Ascending aorta (tissue), 2 donors: ENCODE measurements around the gene CHRNA9. TPM values are rescaled to one million over a fixed set of nuclear protein-coding genes. Genes with fewer than 3 reads are reported as not detected.

Source experiments
- DNase-seq, 2 donors: peaks; one replicate each; pipeline ENCODE4 v3.0.0-alpha.2; 2019; ENCODE audit warnings: low spot score in 2 of 2
- H3K27ac ChIP-seq, 2 donors: fragments of 200-600 bp; sonication (generic); one replicate each; pipeline ENCODE4 v1.5.1; 2016 to 2017; ENCODE audit warnings: mild to moderate bottlenecking in 1 of 2
- H3K27me3 ChIP-seq: fragments of 200-600 bp; sonication (generic); one replicate; pipeline ENCODE4 v1.5.1; 2017
- H3K36me3 ChIP-seq, 2 donors: fragments of 200-600 bp; sonication (generic); one replicate each; pipeline ENCODE4 v1.5.1; 2016
- H3K4me1 ChIP-seq, 2 donors: fragments of 200-600 bp; sonication (generic); one replicate each; pipeline ENCODE4 v1.5.1; 2016 to 2017; ENCODE audit warnings: mild to moderate bottlenecking in 1 of 2
- H3K4me3 ChIP-seq, 2 donors: fragments of 200-600 bp; sonication (generic); one replicate each; pipeline ENCODE4 v1.5.1; 2016 to 2017; ENCODE audit warnings: mild to moderate bottlenecking in 1 of 2
- H3K9me3 ChIP-seq, 2 donors: fragments of 200-600 bp; sonication (generic); one replicate each; pipeline ENCODE4 v1.5.1; 2016
- intact Hi-C: fragments of 100-400 bp; cut with DNase I; formaldehyde crosslinking; loops from one replicate; pipeline ENCODE4 v1.15.1; 2023
- total RNA-seq: library from RNA; depleted of rRNA; stranded (reverse); fragments of >200 nt; gene quantifications from one replicate; pipeline ENCODE4 v1.1.0, GENCODE V29; 2016
- TF ChIP-seq, protein P1 (sequence below), 3 experiments: fragments of 200-600 bp in 2 of 3; fragments of 450-650 bp in 1 of 3; sonication (generic) in 2 of 3; IDR thresholded peaks; one replicate each; pipeline ENCODE4 v1.5.1; 2016 to 2019; ENCODE audit warnings: antibody characterized with exemption in 3 of 3, mild to moderate bottlenecking in 1 of 3, moderate library complexity in 1 of 3

The CHRNA9 gene
- total RNA-seq, 1 donor from 2014 or later, result not detected

DNA sequence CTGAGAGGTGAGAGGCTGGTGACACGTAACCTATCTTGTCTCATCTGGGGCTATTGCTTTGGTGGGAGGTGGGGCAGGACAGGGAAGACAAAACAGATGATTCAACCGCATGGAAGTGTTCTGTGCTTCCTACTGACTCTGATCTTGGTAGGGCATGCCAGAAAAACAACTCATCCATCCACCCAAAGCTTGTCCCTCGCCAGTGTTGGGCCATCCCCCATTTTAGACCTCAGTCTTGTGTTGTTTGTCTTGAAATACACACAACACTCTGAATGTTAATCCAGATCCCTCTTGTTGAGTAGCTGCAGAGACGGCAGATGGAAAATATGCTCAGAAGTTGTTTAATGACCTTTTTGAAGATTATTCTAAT lies 377 bp downstream of the CHRNA9 start:
- DNase-seq, result no peak
- Histone ChIP-seq H3K9me3 (no peaks in the 10 kb centered on the region), H3K27ac (no peak overlapping the region), H3K4me1 (no peaks in the 10 kb centered on the region), H3K36me3 (no peaks in the 10 kb centered on the region), H3K27me3 (no peaks in the 10 kb centered on the region), H3K4me3 (no peak overlapping the region)
- TF ChIP-seq, protein P1, sequence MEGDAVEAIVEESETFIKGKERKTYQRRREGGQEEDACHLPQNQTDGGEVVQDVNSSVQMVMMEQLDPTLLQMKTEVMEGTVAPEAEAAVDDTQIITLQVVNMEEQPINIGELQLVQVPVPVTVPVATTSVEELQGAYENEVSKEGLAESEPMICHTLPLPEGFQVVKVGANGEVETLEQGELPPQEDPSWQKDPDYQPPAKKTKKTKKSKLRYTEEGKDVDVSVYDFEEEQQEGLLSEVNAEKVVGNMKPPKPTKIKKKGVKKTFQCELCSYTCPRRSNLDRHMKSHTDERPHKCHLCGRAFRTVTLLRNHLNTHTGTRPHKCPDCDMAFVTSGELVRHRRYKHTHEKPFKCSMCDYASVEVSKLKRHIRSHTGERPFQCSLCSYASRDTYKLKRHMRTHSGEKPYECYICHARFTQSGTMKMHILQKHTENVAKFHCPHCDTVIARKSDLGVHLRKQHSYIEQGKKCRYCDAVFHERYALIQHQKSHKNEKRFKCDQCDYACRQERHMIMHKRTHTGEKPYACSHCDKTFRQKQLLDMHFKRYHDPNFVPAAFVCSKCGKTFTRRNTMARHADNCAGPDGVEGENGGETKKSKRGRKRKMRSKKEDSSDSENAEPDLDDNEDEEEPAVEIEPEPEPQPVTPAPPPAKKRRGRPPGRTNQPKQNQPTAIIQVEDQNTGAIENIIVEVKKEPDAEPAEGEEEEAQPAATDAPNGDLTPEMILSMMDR (IDR thresholded peaks at IDR 0.05), result no peak
- intact Hi-C loops, result no loop called here

DNA sequence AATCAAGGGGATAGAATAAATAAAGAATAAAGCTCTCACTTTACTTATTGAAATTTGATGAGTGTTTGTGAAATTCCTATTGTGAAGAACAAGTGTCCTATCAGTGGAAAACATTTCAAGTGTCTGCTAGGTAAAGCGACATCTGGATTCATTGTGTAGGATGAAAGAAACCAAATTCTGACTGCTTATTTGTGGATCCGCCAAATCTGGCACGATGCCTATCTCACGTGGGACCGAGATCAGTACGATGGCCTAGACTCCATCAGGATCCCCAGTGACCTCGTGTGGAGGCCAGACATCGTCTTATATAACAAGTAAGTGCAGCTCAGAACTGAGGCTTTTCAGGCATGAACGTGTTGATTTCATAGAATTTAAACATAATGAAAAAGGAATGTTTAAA lies 1.9 kb downstream of the CHRNA9 start:
- intact Hi-C loops, result no loop called here
- no peaks in the 10 kb centered on the region for H3K36me3 ChIP-seq

DNA sequence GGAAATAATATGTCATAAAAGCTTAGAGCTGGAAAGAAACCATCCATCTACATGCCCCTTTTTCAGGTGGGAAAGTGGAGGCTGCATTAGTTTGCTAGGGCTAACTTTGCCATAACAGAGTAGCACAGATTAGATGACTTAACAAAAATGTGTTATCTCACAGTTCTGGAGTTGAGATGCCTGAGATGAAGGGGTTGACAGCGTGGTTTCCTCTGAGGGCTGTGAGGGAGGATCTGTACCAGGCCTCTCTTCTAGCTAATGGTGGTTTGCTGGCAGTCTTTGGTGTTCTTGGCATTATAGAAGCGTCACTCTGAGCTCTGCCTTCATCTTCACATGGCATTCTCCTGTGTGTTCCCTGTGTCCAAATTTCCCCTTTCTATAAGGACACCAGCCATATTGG lies 2.4 kb downstream of the CHRNA9 start:
- no peaks in the 10 kb centered on the region for H3K9me3 ChIP-seq
- TF ChIP-seq, protein P1 (IDR thresholded peaks at IDR 0.05), result no peak
- H3K36me3 ChIP-seq, result no peaks in the 10 kb centered on the region
- H3K27ac ChIP-seq, result no peak overlapping the region
- intact Hi-C loops, result no loop called here
- no peak for DNase-seq
- no peaks in the 10 kb centered on the region for H3K27me3 ChIP-seq
- H3K4me1 ChIP-seq, result no peaks in the 10 kb centered on the region
- no peak overlapping the region for H3K4me3 ChIP-seq

More for the DNA sequence above, 1.9 kb downstream of the CHRNA9 start:
- Histone ChIP-seq H3K9me3 (no peaks in the 10 kb centered on the region), H3K4me3 (no peak overlapping the region), H3K27me3 (no peaks in the 10 kb centered on the region), H3K4me1 (no peaks in the 10 kb centered on the region), H3K27ac (no peak overlapping the region)
- no peak for DNase-seq
- TF ChIP-seq, protein P1 (IDR thresholded peaks at IDR 0.05), result no peak

DNA sequence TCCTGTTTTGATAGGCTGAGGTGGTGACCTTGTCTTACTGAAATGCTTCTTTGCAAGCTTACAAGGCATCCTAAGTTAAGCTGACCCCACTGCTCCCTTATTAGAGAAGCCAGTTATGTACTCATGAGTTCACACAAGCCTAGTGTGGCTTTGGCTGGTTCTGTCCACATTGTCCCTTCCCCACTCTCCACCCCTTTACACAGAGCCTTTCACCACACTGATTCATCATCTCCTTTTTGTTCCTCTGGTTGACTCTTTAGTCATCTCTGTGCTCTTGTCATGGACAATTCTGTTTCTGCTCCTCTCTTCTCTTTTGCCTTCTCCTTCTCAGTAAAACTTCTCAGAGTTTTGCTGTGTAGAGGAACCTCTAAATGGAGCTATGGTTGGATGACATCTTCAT lies 4.9 kb downstream of the CHRNA9 start:
- H3K4me3 ChIP-seq, result no peak overlapping the region
- no peak overlapping the region for H3K27ac ChIP-seq
- no peak for DNase-seq
- H3K4me1 ChIP-seq, result no peaks in the 10 kb centered on the region
- intact Hi-C loops, result no loop called here
- H3K36me3 ChIP-seq, result no peaks in the 10 kb centered on the region
- H3K27me3 ChIP-seq, result no peaks in the 10 kb centered on the region
- TF ChIP-seq, protein P1 (IDR thresholded peaks at IDR 0.05), result no peak
- H3K9me3 ChIP-seq, result no peaks in the 10 kb centered on the region

DNA sequence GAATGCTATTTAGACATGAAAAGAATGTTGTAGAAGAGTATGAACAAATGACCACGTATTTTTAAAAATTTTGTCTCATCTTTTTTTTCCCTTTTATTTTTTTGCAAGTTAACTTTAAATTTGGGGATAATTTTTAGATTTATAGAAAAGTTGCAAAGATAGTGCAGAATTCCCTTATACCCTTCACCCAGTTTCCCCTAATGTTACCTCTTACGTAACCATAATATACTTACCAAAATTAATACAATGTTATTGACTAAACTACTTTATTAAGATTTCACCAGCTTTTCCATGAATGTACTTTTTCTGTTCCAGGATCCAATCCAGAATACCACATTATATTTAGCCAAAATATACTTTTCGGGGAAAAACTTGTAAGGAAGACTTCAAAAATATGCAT lies 12.3 kb downstream of the CHRNA9 start:
- no peak for DNase-seq
- Histone ChIP-seq H3K4me1 (no peaks in the 10 kb centered on the region), H3K9me3 (no peaks in the 10 kb centered on the region), H3K4me3 (no peak overlapping the region), H3K27ac (no peak overlapping the region), H3K27me3 (no peaks in the 10 kb centered on the region), H3K36me3 (no peaks in the 10 kb centered on the region)
- intact Hi-C loops, result no loop called here
- TF ChIP-seq, protein P1 (IDR thresholded peaks at IDR 0.05), result no peak

DNA sequence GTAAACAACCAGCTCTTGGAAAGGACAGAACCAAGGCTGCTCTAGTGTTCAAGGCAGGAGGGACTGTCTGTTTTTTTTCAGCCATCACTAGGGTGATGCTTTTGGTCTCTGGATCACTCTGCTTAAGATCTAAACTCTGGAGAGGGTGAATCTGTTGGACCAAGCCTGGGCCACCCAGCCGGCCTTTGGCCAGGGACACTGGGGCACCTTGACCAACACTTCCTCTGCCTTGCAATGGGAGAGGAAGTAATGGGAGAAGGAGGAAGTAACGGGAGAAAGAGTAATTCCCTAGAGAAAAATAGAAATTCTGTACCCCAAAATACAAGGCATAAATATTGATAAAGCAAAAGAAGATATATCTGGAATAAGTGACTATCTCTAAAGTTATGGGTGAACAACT lies 12.9 kb downstream of the CHRNA9 start:
- Histone ChIP-seq H3K27ac (no peak overlapping the region), H3K4me1 (no peaks in the 10 kb centered on the region), H3K36me3 (no peaks in the 10 kb centered on the region), H3K27me3 (no peaks in the 10 kb centered on the region), H3K4me3 (no peak overlapping the region), H3K9me3 (no peaks in the 10 kb centered on the region)
- intact Hi-C loops, result no loop called here
- no peak for DNase-seq
- TF ChIP-seq, protein P1 (IDR thresholded peaks at IDR 0.05), result no peak
